Measurements from ENCODE around the gene FGGY.

DNA sequence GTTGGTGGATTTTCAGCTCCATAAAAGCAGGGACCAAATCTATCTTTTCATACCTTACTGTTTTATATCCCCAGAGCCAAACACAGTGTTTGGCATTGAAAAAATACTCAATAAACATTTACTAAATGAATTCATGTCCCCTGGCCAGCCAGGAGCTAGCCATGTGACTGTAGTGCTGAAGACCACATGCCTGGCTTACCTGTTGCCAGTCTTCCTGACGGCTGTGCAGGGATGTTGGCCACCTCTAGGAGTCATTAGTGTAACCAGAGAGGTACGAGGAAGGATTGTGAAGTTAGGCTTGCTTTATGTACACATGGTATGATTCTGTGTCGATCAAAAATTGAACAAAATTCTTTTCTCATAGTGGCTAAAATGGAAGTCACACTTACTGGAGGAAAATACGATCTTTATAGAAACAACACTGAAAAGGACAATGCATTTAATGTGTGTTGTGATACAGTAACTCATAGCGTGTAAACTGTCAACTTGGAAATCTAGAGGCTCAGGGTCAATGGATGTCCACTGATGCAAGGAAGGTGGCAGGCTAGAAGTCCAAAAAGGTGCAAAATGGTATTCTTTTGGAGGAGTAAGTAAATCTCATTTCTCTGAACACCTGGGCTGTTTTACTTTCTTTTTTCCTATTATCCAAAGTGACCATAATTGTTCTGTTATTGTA is 60.9 kb downstream of the FGGY start:
- TF ChIP-seq CTCF (conservative IDR thresholded peaks at IDR 0.05) (no peak), EZH2 (IDR thresholded peaks at IDR 0.05; ENCODE audit: low read depth) (no peak)
